Stimulated activated CD8-positive, alpha-beta memory T cell treated with anti-CD3 and anti-CD28 coated beads, Interleukin-2, amount 100 ng/mL, for 1 hour (primary cell): ENCODE data around the gene DMRT1.

Experiments used
- DNase-seq, 2 donors: peaks; one replicate each; pipeline ENCODE4 v3.0.0-alpha.2; 2020; ENCODE audit warnings: low read depth in 2 of 2

The DMRT1 gene

GRCh38 chr9:922171-922570 lies 80.7 kb downstream of the DMRT1 start:
- no peak for DNase-seq

GRCh38 chr9:922731-923130 lies 81.2 kb downstream of the DMRT1 start:
- DNase-seq = no peak

- DNase-seq = no peak
These were observed 85.5 kb downstream of the DMRT1 start for GRCh38 chr9:926976-927375.

- no peak for DNase-seq
These were observed 87.0 kb downstream of the DMRT1 start for GRCh38 chr9:928363-929042.

GRCh38 chr9:929719-930118 lies 88.2 kb downstream of the DMRT1 start:
- no peak for DNase-seq

GRCh38 chr9:933356-933755 lies 91.9 kb downstream of the DMRT1 start:
- no peak for DNase-seq

- DNase-seq = no peak
These were observed 94.0 kb downstream of the DMRT1 start for GRCh38 chr9:935348-935965.

GRCh38 chr9:942805-943580 lies 101.5 kb downstream of the DMRT1 start:
- DNase-seq = no peak

- no peak for DNase-seq
These were observed 106.5 kb downstream of the DMRT1 start for GRCh38 chr9:947985-948384.

- DNase-seq = no peak
These were observed 107.0 kb downstream of the DMRT1 start for GRCh38 chr9:948497-948896.

- no peak for DNase-seq
These were observed 108.6 kb downstream of the DMRT1 start for GRCh38 chr9:950139-950538.

GRCh38 chr9:952546-952945 lies 111.0 kb downstream of the DMRT1 start:
- DNase-seq = no peak

- no peak for DNase-seq
These were observed 117.6 kb downstream of the DMRT1 start for GRCh38 chr9:959105-959504.

- DNase-seq = no peak
These were observed 118.4 kb downstream of the DMRT1 start for GRCh38 chr9:959914-960313.

GRCh38 chr9:962023-962422 lies 120.5 kb downstream of the DMRT1 start:
- DNase-seq = no peak

GRCh38 chr9:965497-965896 lies 124.0 kb downstream of the DMRT1 start:
- DNase-seq = no peak

GRCh38 chr9:966870-967269 lies 125.4 kb downstream of the DMRT1 start:
- DNase-seq = no peak

GRCh38 chr9:967436-967835 lies 125.9 kb downstream of the DMRT1 start:
- no peak for DNase-seq

GRCh38 chr9:967903-968641 lies 126.6 kb downstream of the DMRT1 start:
- no peak for DNase-seq

GRCh38 chr9:969310-970150 lies 128.0 kb downstream of the DMRT1 start:
- no peak for DNase-seq
